H1 (cell line): Measurements from ENCODE around the gene SYNE4. TPM values are rescaled to one million over a fixed set of nuclear protein-coding genes. Genes with fewer than 3 reads are reported as not detected.

Experiments used
- CTCF ChIA-PET: fragments of 300-600 bp; sonication (Branson Sonifier 250); formaldehyde crosslinking; loops from one replicate; lab custom pipeline; 2021; ENCODE audit not compliant: partially characterized antibody; lab: Charles Lee
- POLR2A ChIA-PET: fragments of 300-600 bp; sonication (Branson Sonifier 250); formaldehyde crosslinking; loops from one replicate; lab custom pipeline; 2021; ENCODE audit warnings: inconsistent platforms; ENCODE audit not compliant: partially characterized antibody; lab: Charles Lee
- DNase-seq, 2 experiments: peaks; one replicate each; pipeline versions ENCODE4 v3.0.0 to v3.0.0-alpha.2; 2010 to 2022; ENCODE audit warnings: low spot score in 2 of 2, low read depth in 1 of 2, mixed read lengths in 1 of 2
- FAIRE-seq: peaks from 2 replicates; lab custom pipeline; 2011; peaks lifted over from hg19 to GRCh38; lab: Jason Lieb, UNC
- H2AFZ ChIP-seq: 2 replicates; pipeline ENCODE4 v1.8.1; 2012; ENCODE audit warnings: low read length, inconsistent platforms
- H2AK5ac ChIP-seq: 2 replicates; pipeline ENCODE4 v1.6.1; 2013; ENCODE audit warnings: low read depth, low read length
- H2BK120ac ChIP-seq: replicated peaks from 2 replicates; pipeline ENCODE3; 2013; ENCODE audit warnings: low read depth, low read length, inconsistent platforms
- H2BK12ac ChIP-seq: 2 replicates; pipeline ENCODE4 v1.6.1; 2013; ENCODE audit warnings: low read depth, low read length
- H2BK15ac ChIP-seq: 2 replicates; pipeline ENCODE4 v1.6.1; 2013; ENCODE audit warnings: low read length
- H2BK20ac ChIP-seq: 2 replicates; pipeline ENCODE4 v1.6.1; 2013; ENCODE audit warnings: low read length
- H2BK5ac ChIP-seq: 2 replicates; pipeline ENCODE4 v1.6.1; 2013; ENCODE audit warnings: low read depth, low read length
- H3K14ac ChIP-seq: 2 replicates; pipeline ENCODE4 v1.6.1; 2013; ENCODE audit warnings: inconsistent platforms; ENCODE audit not compliant: insufficient read length
- H3K18ac ChIP-seq: 2 replicates; pipeline ENCODE4 v1.6.1; 2013; ENCODE audit warnings: low read length; ENCODE audit errors: extremely low read depth
- H3K23ac ChIP-seq: 2 replicates; pipeline ENCODE4 v1.6.1; 2013; ENCODE audit warnings: inconsistent platforms; ENCODE audit not compliant: insufficient read length
- H3K23me2 ChIP-seq: 2 replicates; pipeline ENCODE4 v1.6.1; 2013; ENCODE audit warnings: low read depth, low read length
- H3K27ac ChIP-seq: 2 replicates; pipeline ENCODE4 v1.6.1; 2011; ENCODE audit warnings: low read depth, low read length, inconsistent platforms
- H3K27me3 ChIP-seq, 4 experiments: replicated peaks in 1 of 4; 1 replicate in 1 of 4; 2 replicates in 3 of 4; pipeline versions ENCODE4 v1.6.1 to v1.8.1; 2011 to 2013; ENCODE audit warnings: low read length in 3 of 4, mild to moderate bottlenecking in 3 of 4, inconsistent platforms in 2 of 4, mixed read lengths in 2 of 4, moderate library complexity in 1 of 4; ENCODE audit not compliant: control insufficient read depth in 3 of 4, insufficient read depth in 3 of 4; ENCODE audit errors: extremely low read depth in 1 of 4
- H3K36me3 ChIP-seq, 4 experiments: 2 replicates each; pipeline versions ENCODE4 v1.6.1 to v1.8.1; 2011 to 2013; ENCODE audit warnings: mild to moderate bottlenecking in 4 of 4, low read length in 3 of 4, moderate library complexity in 2 of 4, control low read depth in 1 of 4, inconsistent platforms in 1 of 4; ENCODE audit not compliant: insufficient read depth in 4 of 4, control insufficient read depth in 2 of 4
- H3K4ac ChIP-seq: replicated peaks from 2 replicates; pipeline ENCODE3; 2013; ENCODE audit warnings: low read length, low read depth, mixed read lengths, inconsistent platforms; ENCODE audit not compliant: insufficient read length
- H3K4me1 ChIP-seq, 4 experiments: replicated peaks in 1 of 4; 1 replicate in 1 of 4; 2 replicates in 3 of 4; pipeline versions ENCODE4 v1.6.1 to v1.8.1; 2011 to 2013; ENCODE audit warnings: low read length in 3 of 4, inconsistent platforms in 2 of 4, mixed read lengths in 1 of 4; ENCODE audit not compliant: insufficient read depth in 4 of 4, control insufficient read depth in 3 of 4
- H3K4me2 ChIP-seq, 2 experiments: 2 replicates each; pipeline versions ENCODE4 v1.6.1 to v1.8.1; 2011 to 2013; ENCODE audit warnings: low read depth in 2 of 2, low read length in 2 of 2, control low read depth in 1 of 2, inconsistent platforms in 1 of 2, mild to moderate bottlenecking in 1 of 2; ENCODE audit not compliant: insufficient read depth in 1 of 2
- H3K4me3 ChIP-seq, 4 experiments: fragments of 200-600, 300-600 bp in 1 of 4; sonication (generic), shearing (Covaris generic), sonication (Bioruptor Twin) in 1 of 4; 2 replicates each; pipeline versions ENCODE4 v1.5.1 to v1.8.1; 2011 to 2016; ENCODE audit warnings: low read length in 4 of 4, low read depth in 3 of 4, control low read depth in 2 of 4, inconsistent platforms in 2 of 4, mild to moderate bottlenecking in 2 of 4, mixed read lengths in 1 of 4, moderate library complexity in 1 of 4; ENCODE audit not compliant: insufficient read depth in 2 of 4; ENCODE audit errors: extremely low read depth in 1 of 4
- H3K56ac ChIP-seq: replicated peaks from 2 replicates; pipeline ENCODE3; 2013; ENCODE audit warnings: low read depth, mild to moderate bottlenecking, mixed read lengths, low read length, inconsistent platforms; ENCODE audit not compliant: insufficient read length
- H3K79me1 ChIP-seq: 2 replicates; pipeline ENCODE4 v1.6.1; 2013; ENCODE audit warnings: low read depth, low read length, control low read depth
- H3K79me2 ChIP-seq, 2 experiments: 2 replicates each; pipeline versions ENCODE4 v1.6.1 to v1.8.1; 2012 to 2013; ENCODE audit warnings: low read length in 2 of 2, mild to moderate bottlenecking in 2 of 2, inconsistent platforms in 1 of 2; ENCODE audit not compliant: insufficient read depth in 2 of 2, control insufficient read depth in 1 of 2
- H3K9ac ChIP-seq, 4 experiments: replicated peaks in 1 of 4; 1 replicate in 1 of 4; 2 replicates in 3 of 4; pipeline versions ENCODE4 v1.6.1 to v1.8.1; 2011 to 2013; ENCODE audit warnings: low read depth in 3 of 4, low read length in 3 of 4, control low read depth in 2 of 4, mild to moderate bottlenecking in 2 of 4, moderate library complexity in 2 of 4, inconsistent platforms in 1 of 4; ENCODE audit errors: extremely low read depth in 1 of 4
- H3K9me3 ChIP-seq, 2 experiments: 2 replicates each; pipeline versions ENCODE4 v1.6.1 to v1.8.1; 2012 to 2013; ENCODE audit warnings: mild to moderate bottlenecking in 2 of 2, moderate library complexity in 2 of 2, control low read depth in 1 of 2, inconsistent platforms in 1 of 2, low read depth in 1 of 2, low read length in 1 of 2, mixed read lengths in 1 of 2; ENCODE audit not compliant: insufficient read depth in 2 of 2
- H4K20me1 ChIP-seq, 2 experiments: replicated peaks in 1 of 2; 2 replicates each; pipeline versions ENCODE3 to v1.8.1; 2011 to 2013; ENCODE audit warnings: inconsistent platforms in 2 of 2, low read length in 2 of 2, mild to moderate bottlenecking in 1 of 2; ENCODE audit not compliant: insufficient read depth in 2 of 2, control insufficient read depth in 1 of 2
- H4K5ac ChIP-seq: 2 replicates; pipeline ENCODE4 v1.6.1; 2013; ENCODE audit warnings: low read length, low read depth, mixed read lengths, inconsistent platforms; ENCODE audit not compliant: insufficient read length
- H4K8ac ChIP-seq: 2 replicates; pipeline ENCODE4 v1.8.0; 2013; ENCODE audit warnings: mild to moderate bottlenecking, moderate library complexity, low read length, inconsistent platforms; ENCODE audit not compliant: insufficient read depth; ENCODE audit errors: extremely low read depth
- H4K91ac ChIP-seq: replicated peaks from 2 replicates; pipeline ENCODE3; 2013; ENCODE audit warnings: low read length, mixed read lengths, inconsistent platforms; ENCODE audit not compliant: insufficient read length
- ATF2 ChIP-seq: IDR thresholded peaks from 2 replicates; pipeline ENCODE4 v1.6.1; 2012; ENCODE audit warnings: low read length, inconsistent platforms
- BACH1 ChIP-seq: IDR thresholded peaks from 2 replicates; pipeline ENCODE4 v1.6.1; 2012; ENCODE audit warnings: low read length, improper control_type of control experiment
- CTBP2 ChIP-seq: IDR thresholded peaks from 2 replicates; pipeline ENCODE4 v1.7.0; 2011; ENCODE audit warnings: borderline replicate concordance, mild to moderate bottlenecking, moderate library complexity, mixed read lengths, low read length; ENCODE audit not compliant: insufficient read depth, insufficient read length
- NRF1 ChIP-seq: IDR thresholded peaks from 2 replicates; pipeline ENCODE4 v1.6.1; 2011; ENCODE audit warnings: mild to moderate bottlenecking, low read depth, low read length, improper control_type of control experiment
- POU5F1 ChIP-seq: IDR thresholded peaks from 2 replicates; pipeline ENCODE4 v1.6.1; 2011; ENCODE audit warnings: low read depth, mild to moderate bottlenecking, low read length, moderate library complexity
- WGBS, 2 experiments: shearing (Covaris generic) in 1 of 2; methylation state at CpG; one replicate each; pipeline versions ENCODE4 v1.1.6 to v1.1.7; 2013 to 2015; ENCODE audit warnings: low lambda C conversion rate in 2 of 2, mixed read lengths in 2 of 2, inconsistent platforms in 1 of 2, low coverage in 1 of 2, missing lambda C conversion rate in 1 of 2; ENCODE audit not compliant: insufficient replicate concordance in 2 of 2, insufficient coverage in 1 of 2, insufficient read length in 1 of 2; ENCODE audit errors: extremely low coverage in 1 of 2, missing lambda C conversion rate in 1 of 2; 5-methylcytosine and 5-hydroxymethylcytosine counted together
- polyA plus RNA-seq, 7 experiments: library from polyadenylated mRNA; depleted of rRNA in 3 of 7; stranded (reverse) in 5 of 7; unstranded in 2 of 7; fragments of >200 nt in 5 of 7; fragments of 200-250 nt in 2 of 7; gene quantifications; 1 replicate in 5 of 7; 2 replicates in 1 of 7; 4 replicates in 1 of 7; pipeline versions ENCODE4 v1.2.1 to v1.2.3, GENCODE V29; 2011 to 2013; ENCODE audit warnings: missing spikeins in 2 of 7, mixed read lengths in 2 of 7
- total RNA-seq: library from RNA; stranded (reverse); fragmentation: NEBNext Ultra II Directional; extraction: Animal tissue kit (Norgen Biotek cat#: 25700); gene quantifications from 2 replicates; pipeline ENCODE4 v1.2.1, GENCODE V29; 2021

Gene SYNE4
- total and polyA plus RNA-seq, 2 of the 8 experiments (the other 6 are each of a cell fraction or from before 2014, with no cell fraction given) = 20.8 to 22.6 TPM

- no peak for FAIRE-seq
- POLR2A ChIA-PET = interaction anchor here (0.9 to 1.1 kb wide), 2 partner anchors 11 to 51 kb away, joined by 3 to 4 read pairs; partner anchors contain the start of genes ALKBH6 and THAP8
- WGBS, 2 experiments = 91% methylated on average over 4 of the region's 4 CpGs; no CpG with 5 or more reads in 1 of the 2 experiments
These were observed 5.3 kb downstream of the SYNE4 start for GRCh38 chr19:36003284-36003683.

More at GRCh38 chr19:36003284-36003683, 5.3 kb downstream of the SYNE4 start:
- Histone ChIP-seq H4K5ac (no peak overlapping the region), H2AFZ (no peak overlapping the region), H3K36me3 (peaks cover 0 to 12% (median 2%) of the 10 kb centered on the region in 4 experiments; a peak in 5 of 8 replicates), H3K79me2 (no peaks in the 10 kb centered on the region), H3K56ac (no peak overlapping the region), H2BK20ac (no peak overlapping the region), H3K79me1 (no peaks in the 10 kb centered on the region), H3K9ac (no peak overlapping the region), H2BK120ac (no peak overlapping the region), H3K14ac (no peak overlapping the region), H3K9me3 (no peaks in the 10 kb centered on the region), H2BK12ac (no peak overlapping the region), H4K8ac (no peak overlapping the region), H3K18ac (no peak overlapping the region), H3K27me3 (no peaks in the 10 kb centered on the region), H3K27ac (no peak overlapping the region), H2BK15ac (no peak overlapping the region), H3K4me2 (no peak overlapping the region), H4K91ac (no peak overlapping the region), H2AK5ac (no peak overlapping the region), H3K4me3 (no peak overlapping the region), H4K20me1 (peaks cover 2 to 6% of the 10 kb centered on the region in 2 experiments), H3K23me2 (peaks cover 4% of the 10 kb centered on the region; the same call in 1 of the 2 replicates), H3K4me1 (peaks cover 0 to 4% (median 3%) of the 10 kb centered on the region in 4 experiments; a peak in 5 of 7 replicates), H3K4ac (no peak overlapping the region), H2BK5ac (no peak overlapping the region), H3K23ac (no peak overlapping the region)
- no peak for TF ChIP-seq ATF2
- no peak for TF ChIP-seq BACH1
- TF ChIP-seq POU5F1 = no peak
- TF ChIP-seq NRF1 = no peak
- TF ChIP-seq CTBP2 = no peak
- no peak for DNase-seq
- CTCF ChIA-PET = interaction anchor here (0.5 to 1.5 kb wide), 3 partner anchors 9 to 12 kb away, joined by 3 to 6 read pairs (median 4); no protein-coding TSS in a partner anchor
